OCI-LY3 (cell line): ENCODE results near the gene DEPDC5.

Source experiments
- EZH2phosphoT487 ChIP-seq: fragments of 200-600 bp; shearing (Covaris generic); IDR thresholded peaks from 2 replicates; pipeline ENCODE4 v1.6.1; 2018; ENCODE audit warnings: antibody characterized with exemption, mixed run types, low read depth
- TF ChIP-seq, protein P1 (sequence below): fragments of 200-600, 300-600 bp; sonication (generic); IDR thresholded peaks from 2 replicates; pipeline ENCODE4 v1.5.1; 2014; ENCODE audit warnings: antibody characterized with exemption, low read length, low read depth

DNA sequence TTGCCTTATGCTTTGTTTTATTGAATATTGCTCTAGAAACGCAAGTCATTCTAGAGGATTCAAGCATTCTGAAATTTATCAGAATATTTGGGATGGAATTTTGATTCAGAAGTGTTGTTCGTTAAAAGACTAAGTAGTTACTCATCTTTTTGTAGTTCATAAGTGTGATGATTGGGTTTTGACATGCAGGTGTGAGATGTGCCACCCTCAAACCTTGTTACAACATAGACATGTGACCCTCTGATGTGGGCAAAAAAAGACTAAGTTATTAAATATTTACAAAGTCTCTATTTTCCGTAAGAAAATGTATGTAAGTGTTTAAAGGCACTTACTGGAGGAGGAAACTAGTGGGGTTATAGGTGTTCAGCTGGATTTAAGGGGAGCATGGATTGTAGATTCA, 199.4 kb downstream of the DEPDC5 start:
- TF ChIP-seq, protein P1, sequence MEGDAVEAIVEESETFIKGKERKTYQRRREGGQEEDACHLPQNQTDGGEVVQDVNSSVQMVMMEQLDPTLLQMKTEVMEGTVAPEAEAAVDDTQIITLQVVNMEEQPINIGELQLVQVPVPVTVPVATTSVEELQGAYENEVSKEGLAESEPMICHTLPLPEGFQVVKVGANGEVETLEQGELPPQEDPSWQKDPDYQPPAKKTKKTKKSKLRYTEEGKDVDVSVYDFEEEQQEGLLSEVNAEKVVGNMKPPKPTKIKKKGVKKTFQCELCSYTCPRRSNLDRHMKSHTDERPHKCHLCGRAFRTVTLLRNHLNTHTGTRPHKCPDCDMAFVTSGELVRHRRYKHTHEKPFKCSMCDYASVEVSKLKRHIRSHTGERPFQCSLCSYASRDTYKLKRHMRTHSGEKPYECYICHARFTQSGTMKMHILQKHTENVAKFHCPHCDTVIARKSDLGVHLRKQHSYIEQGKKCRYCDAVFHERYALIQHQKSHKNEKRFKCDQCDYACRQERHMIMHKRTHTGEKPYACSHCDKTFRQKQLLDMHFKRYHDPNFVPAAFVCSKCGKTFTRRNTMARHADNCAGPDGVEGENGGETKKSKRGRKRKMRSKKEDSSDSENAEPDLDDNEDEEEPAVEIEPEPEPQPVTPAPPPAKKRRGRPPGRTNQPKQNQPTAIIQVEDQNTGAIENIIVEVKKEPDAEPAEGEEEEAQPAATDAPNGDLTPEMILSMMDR, result no peak
- no peak for TF ChIP-seq EZH2phosphoT487
